GF-D8 (cell line): ENCODE measurements around the gene PLCD3.
"Not testable (repeated sequence)": the region's sequence is repeated elsewhere in the genome, so short reads cannot be mapped to it uniquely, and the experiment has no call there.

Experiments
- DNase-seq: peaks from one replicate; lab custom pipeline; 2025; lab: John Stamatoyannopoulos, UW

The PLCD3 gene

GRCh38 chr17:45132572-45133463 is 503 bp upstream of the PLCD3 start:
- DNase-seq: peak; percentile 34

GRCh38 chr17:45131616-45132319 is 547 bp downstream of the PLCD3 start:
- DNase-seq: no peak

- DNase-seq: no peak
Observed at GRCh38 chr17:45130681-45131615, 1.4 kb downstream of the PLCD3 start.

GRCh38 chr17:45129940-45130680 is 2.2 kb downstream of the PLCD3 start:
- no peak for DNase-seq

- DNase-seq: no peak
Observed at GRCh38 chr17:45129426-45129939, 2.8 kb downstream of the PLCD3 start.

GRCh38 chr17:45128989-45129388 is 3.3 kb downstream of the PLCD3 start:
- no peak for DNase-seq

- no peak for DNase-seq
Observed at GRCh38 chr17:45128331-45128730, 4.0 kb downstream of the PLCD3 start.

- peak; percentile 25 for DNase-seq
Observed at GRCh38 chr17:45127548-45128300, 4.6 kb downstream of the PLCD3 start.

- peak; percentile 55 for DNase-seq
Observed at GRCh38 chr17:45127207-45127547, 5.1 kb downstream of the PLCD3 start.

GRCh38 chr17:45125509-45125908 is 6.8 kb downstream of the PLCD3 start:
- DNase-seq: no peak

- DNase-seq: not testable (repeated sequence)
Observed at GRCh38 chr17:45124797-45125122, 7.6 kb downstream of the PLCD3 start.

- DNase-seq: peak; percentile 51
Observed at GRCh38 chr17:45123930-45124796, 8.2 kb downstream of the PLCD3 start.

GRCh38 chr17:45123076-45123770 is 9.1 kb downstream of the PLCD3 start:
- DNase-seq: no peak

- no peak for DNase-seq
Observed at GRCh38 chr17:45121055-45121454, 11.3 kb downstream of the PLCD3 start.

- no peak for DNase-seq
Observed at GRCh38 chr17:45120558-45120957, 11.8 kb downstream of the PLCD3 start.

GRCh38 chr17:45119964-45120363 is 12.4 kb downstream of the PLCD3 start:
- DNase-seq: no peak

- no peak for DNase-seq
Observed at GRCh38 chr17:45118691-45119090, 13.6 kb downstream of the PLCD3 start.

GRCh38 chr17:45117848-45118646 is 14.3 kb downstream of the PLCD3 start:
- no peak for DNase-seq
